DND-41 (cell line): ENCODE measurements around the gene ABCB9.

ENCODE experiments used
- CTCF ChIP-seq: IDR thresholded peaks from 2 replicates; pipeline ENCODE4 v1.5.1; 2012; ENCODE audit warnings: borderline replicate concordance, low read length, moderate library complexity, mild to moderate bottlenecking; ENCODE audit not compliant: poor library complexity, severe bottlenecking; ENCODE audit errors: extremely low read depth
- EZH2 ChIP-seq: IDR thresholded peaks from 3 replicates; pipeline ENCODE4 v1.6.1; 2012; ENCODE audit warnings: borderline replicate concordance, low read depth, mild to moderate bottlenecking, moderate library complexity, low read length, inconsistent platforms; ENCODE audit not compliant: severe bottlenecking

- TF ChIP-seq CTCF (no peak), EZH2 (no peak)
Observed at GRCh38 chr12:122977655-122978392, 11.6 kb upstream of the ABCB9 start.
